ENCODE results near the gene ACSF3. TPM values are rescaled to one million over a fixed set of nuclear protein-coding genes. Genes with fewer than 3 reads are reported as not detected.

Gene ACSF3
- polyA plus RNA-seq, 1 donor from 2014 or later: 20.8 TPM

DNA sequence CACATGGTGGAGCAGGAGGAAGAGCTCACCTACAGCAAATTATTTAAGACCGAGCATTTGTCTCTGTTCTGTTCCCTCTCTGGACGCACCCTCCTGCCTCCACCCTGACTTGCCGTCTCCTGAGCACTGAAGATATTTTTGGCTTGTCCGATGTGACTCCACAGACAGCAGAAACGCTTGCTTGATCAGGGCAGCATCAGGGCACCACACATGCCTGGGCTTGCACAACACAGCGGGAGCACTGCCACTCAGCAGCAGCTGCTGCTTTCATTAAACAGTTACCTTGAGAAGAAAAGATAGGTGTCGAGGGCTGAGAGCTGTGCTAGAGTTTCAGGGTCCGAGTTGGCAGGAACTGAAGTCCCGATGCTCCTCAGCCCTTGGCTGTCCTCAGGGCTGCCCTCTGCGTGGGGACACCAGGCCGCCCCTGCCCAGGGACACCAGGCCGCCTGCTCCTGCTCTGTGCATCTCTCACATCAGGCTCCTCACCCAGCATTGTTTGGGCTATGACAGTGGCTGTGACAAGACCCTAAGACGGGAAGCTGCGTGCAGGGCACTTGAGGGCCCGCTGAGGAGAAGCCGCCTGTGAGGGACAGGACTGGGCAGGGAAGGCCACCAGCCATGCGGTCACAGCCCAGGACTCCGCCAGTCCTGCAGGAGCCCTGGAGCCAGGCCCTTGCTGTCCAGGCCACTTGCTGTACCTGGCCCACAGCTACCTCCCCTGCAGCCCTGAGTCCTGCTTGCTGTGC, 56.6 kb downstream of the ACSF3 start:
- Histone ChIP-seq H3K27ac (ENCODE audit: low read length) (no peak overlapping the region), H4K20me1 (ENCODE audit: insufficient read depth) (no peaks in the 10 kb centered on the region), H3K9ac (ENCODE audit: low read length) (no peak overlapping the region), H3K4me3 (ENCODE audit: low read length) (no peak overlapping the region), H3K4me2 (ENCODE audit: low read length) (no peak overlapping the region), H3K79me2 (replicated peaks; ENCODE audit: insufficient read depth, low read length) (no peaks in the 10 kb centered on the region), H3K9me3 (ENCODE audit: low read length) (no peaks in the 10 kb centered on the region), H3K27me3 (ENCODE audit: insufficient read depth, low read depth, low read length) (no peaks in the 10 kb centered on the region), H3F3A (ENCODE audit: insufficient read depth, low read length, poor library complexity, severe bottlenecking) (no peaks in the 10 kb centered on the region), H2AFZ (ENCODE audit: low read depth, low read length) (no peak overlapping the region), H3K36me3 (ENCODE audit: insufficient read depth, low read length) (no peaks in the 10 kb centered on the region), H3K9me2 (ENCODE audit: insufficient read depth, low read length) (no peaks in the 10 kb centered on the region)
- TF ChIP-seq EZH2 (IDR thresholded peaks at IDR 0.05; ENCODE audit: borderline replicate concordance, insufficient read depth, low read length, poor library complexity, severe bottlenecking) (no peak), RAD21 (conservative IDR thresholded peaks at IDR 0.05) (no peak), CTCF (IDR thresholded peaks at IDR 0.05; ENCODE audit: poor library complexity, severe bottlenecking) (no peak), TAF1 (IDR thresholded peaks at IDR 0.05; ENCODE audit: low read depth) (no peak), POLR2AphosphoS5 (IDR thresholded peaks at IDR 0.05) (no peak), MXI1 (conservative IDR thresholded peaks at IDR 0.05; ENCODE audit: poor library complexity, severe bottlenecking) (no peak)
- TF ChIP-seq, protein P1, sequence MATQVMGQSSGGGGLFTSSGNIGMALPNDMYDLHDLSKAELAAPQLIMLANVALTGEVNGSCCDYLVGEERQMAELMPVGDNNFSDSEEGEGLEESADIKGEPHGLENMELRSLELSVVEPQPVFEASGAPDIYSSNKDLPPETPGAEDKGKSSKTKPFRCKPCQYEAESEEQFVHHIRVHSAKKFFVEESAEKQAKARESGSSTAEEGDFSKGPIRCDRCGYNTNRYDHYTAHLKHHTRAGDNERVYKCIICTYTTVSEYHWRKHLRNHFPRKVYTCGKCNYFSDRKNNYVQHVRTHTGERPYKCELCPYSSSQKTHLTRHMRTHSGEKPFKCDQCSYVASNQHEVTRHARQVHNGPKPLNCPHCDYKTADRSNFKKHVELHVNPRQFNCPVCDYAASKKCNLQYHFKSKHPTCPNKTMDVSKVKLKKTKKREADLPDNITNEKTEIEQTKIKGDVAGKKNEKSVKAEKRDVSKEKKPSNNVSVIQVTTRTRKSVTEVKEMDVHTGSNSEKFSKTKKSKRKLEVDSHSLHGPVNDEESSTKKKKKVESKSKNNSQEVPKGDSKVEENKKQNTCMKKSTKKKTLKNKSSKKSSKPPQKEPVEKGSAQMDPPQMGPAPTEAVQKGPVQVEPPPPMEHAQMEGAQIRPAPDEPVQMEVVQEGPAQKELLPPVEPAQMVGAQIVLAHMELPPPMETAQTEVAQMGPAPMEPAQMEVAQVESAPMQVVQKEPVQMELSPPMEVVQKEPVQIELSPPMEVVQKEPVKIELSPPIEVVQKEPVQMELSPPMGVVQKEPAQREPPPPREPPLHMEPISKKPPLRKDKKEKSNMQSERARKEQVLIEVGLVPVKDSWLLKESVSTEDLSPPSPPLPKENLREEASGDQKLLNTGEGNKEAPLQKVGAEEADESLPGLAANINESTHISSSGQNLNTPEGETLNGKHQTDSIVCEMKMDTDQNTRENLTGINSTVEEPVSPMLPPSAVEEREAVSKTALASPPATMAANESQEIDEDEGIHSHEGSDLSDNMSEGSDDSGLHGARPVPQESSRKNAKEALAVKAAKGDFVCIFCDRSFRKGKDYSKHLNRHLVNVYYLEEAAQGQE (IDR thresholded peaks at IDR 0.05; ENCODE audit: borderline replicate concordance): no peak

- Histone ChIP-seq H3K36me3 (ENCODE audit: insufficient read depth, low read length) (no peaks in the 10 kb centered on the region), H2AFZ (ENCODE audit: low read depth, low read length) (no peak overlapping the region), H3K27me3 (ENCODE audit: insufficient read depth, low read depth, low read length) (no peaks in the 10 kb centered on the region), H3F3A (ENCODE audit: insufficient read depth, low read length, poor library complexity, severe bottlenecking) (no peaks in the 10 kb centered on the region), H3K4me2 (ENCODE audit: low read length) (no peak overlapping the region), H3K9me2 (ENCODE audit: insufficient read depth, low read length) (no peaks in the 10 kb centered on the region), H3K4me3 (ENCODE audit: low read length) (no peak overlapping the region), H3K9me3 (ENCODE audit: low read length) (no peaks in the 10 kb centered on the region), H4K20me1 (ENCODE audit: insufficient read depth) (no peaks in the 10 kb centered on the region), H3K79me2 (replicated peaks; ENCODE audit: insufficient read depth, low read length) (no peaks in the 10 kb centered on the region), H3K27ac (ENCODE audit: low read length) (no peak overlapping the region), H3K9ac (ENCODE audit: low read length) (no peak overlapping the region)
- no peak for TF ChIP-seq SMC3 (conservative IDR thresholded peaks at IDR 0.05; ENCODE audit: poor library complexity)
- TF ChIP-seq MXI1 (conservative IDR thresholded peaks at IDR 0.05; ENCODE audit: poor library complexity, severe bottlenecking): no peak
- TF ChIP-seq RAD21 (conservative IDR thresholded peaks at IDR 0.05): no peak
- no peak for TF ChIP-seq EP300 (conservative IDR thresholded peaks at IDR 0.05; ENCODE audit: poor library complexity, severe bottlenecking)
- TF ChIP-seq, protein P1 (IDR thresholded peaks at IDR 0.05; ENCODE audit: borderline replicate concordance): no peak
- TF ChIP-seq TAF1 (IDR thresholded peaks at IDR 0.05; ENCODE audit: low read depth): no peak
- no peak for TF ChIP-seq POLR2AphosphoS5 (IDR thresholded peaks at IDR 0.05)
- TF ChIP-seq CTCF (IDR thresholded peaks at IDR 0.05; ENCODE audit: poor library complexity, severe bottlenecking): no peak
- TF ChIP-seq EZH2 (IDR thresholded peaks at IDR 0.05; ENCODE audit: borderline replicate concordance, insufficient read depth, low read length, poor library complexity, severe bottlenecking): no peak
Measured at GRCh38 chr16:89150981-89151380, 57.3 kb downstream of the ACSF3 start.

Data from neural cell (in vitro differentiated cells).